SIG-M5 treated with dmso at 0.1 percent for 504 hours (cell line): Measurements from ENCODE around the gene TARP.

ENCODE experiments used
- DNase-seq: peaks from one replicate; lab custom pipeline; 2025; ENCODE audit not compliant: unreplicated experiment; lab: John Stamatoyannopoulos, UW

TARP gene

DNA sequence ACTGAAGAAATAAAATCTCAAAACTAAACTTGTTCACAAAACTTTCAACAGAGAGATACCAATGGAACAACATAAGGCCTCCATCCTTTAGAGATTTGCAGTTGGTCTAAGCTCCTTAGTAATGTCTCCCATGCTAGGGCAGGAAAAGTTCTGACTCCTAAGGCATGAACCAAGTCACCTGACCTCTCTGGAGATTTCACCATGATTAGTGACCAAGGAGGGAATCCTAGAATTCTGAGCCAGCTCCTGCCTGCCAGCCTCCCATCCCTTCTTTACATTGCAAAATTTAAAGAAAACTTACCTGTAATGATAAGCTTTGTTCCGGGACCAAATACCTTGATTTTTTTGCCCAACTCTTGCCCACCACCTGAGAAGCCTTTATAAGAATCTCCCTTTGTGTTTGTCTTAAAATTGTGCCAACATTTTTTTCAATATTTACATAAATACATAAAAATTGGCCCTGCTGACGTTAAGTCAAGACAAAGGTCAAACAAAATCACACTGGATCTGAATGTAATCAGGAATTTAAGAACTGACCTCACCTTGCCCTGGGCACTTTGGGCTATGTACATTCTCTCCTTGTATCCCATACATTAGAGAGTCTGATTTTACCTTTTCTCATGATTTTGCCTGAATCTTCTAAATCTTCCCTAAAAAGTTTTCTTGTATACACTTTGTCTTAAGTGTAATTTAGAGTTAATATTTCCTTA lies at the start of gene TARP:
TARP (minus strand) TSS at position 351 of the 710 bp plus-strand sequence.
- DNase-seq = peak; percentile 17

DNA sequence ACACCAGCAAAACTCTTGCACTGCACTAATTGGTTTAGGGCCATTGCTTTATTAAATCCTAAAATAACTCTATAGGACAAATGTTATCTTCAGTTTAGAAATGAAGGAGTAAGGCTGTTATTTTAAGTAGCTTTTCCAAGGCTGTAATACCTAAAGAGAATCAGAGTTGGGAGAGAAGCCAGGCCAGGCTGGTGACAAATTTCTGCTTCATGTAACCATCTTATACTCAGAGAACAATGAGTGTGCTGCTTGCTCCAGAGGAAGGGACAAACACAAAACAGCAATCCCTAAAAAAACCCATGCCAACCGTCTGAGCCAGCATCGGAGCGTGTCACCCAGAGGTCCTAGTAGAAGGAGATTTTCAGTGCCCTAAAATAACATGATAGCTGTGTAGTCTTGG lies 49.7 kb upstream of the TARP start:
- no peak for DNase-seq

DNA sequence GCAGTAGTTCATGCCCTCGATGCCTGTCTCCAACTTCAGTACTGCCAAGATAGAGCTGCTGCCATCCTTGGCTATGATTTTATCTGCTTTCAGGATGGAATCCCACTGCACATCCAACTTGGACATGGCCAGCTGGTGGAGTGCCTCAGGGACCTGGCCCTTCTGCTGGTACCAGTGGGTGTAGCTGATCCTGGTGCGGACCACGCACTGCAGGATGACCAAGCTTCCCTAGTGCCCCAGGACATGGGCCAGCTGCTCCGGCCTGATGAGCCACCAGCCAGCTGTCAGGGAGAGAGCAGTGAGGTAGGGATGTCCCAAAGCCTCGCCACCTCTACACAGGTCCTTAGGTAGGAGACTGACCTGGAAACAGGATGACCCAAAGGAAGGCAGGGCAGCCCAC lies 49.0 kb upstream of the TARP start:
- DNase-seq = no peak

DNA sequence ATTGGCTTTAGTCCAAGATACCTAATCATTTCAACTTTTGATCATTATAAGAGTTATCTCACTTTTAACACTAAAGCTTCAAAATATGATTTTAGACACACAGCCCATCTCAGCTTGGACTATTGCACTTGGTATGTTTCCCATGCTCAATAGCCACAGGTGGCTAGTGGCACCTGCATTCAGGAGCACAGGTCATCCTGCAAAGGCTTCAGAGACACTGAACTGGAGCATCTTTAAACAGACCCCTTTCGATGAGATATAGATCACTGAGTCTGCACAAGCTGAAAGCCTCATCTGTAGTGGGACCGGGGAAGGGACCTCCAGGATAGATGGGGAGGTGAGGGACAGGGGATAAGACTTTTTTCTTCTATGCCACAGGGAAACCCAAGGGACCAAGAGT lies 48.5 kb upstream of the TARP start:
- DNase-seq = no peak

DNA sequence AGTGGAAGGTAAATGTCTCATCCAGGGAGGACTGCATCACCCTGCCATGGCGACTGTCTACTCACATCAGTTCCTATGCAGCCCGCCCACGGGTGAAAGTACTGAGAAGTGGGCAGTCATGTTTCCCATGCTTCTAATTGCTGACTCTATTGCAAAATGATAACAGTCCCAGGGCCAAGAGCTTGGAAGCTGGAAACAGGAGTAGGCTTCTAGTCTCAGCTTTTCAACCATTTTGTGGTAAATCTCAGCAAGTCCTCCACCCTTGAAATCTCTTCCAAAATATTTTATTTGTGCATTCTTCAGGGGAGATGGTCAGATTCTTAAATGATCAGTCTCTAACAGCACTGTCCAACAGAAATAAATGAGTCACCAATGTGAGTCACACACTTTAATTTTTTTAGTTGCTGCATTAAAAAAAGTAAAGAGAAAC lies 48.1 kb upstream of the TARP start:
- DNase-seq = no peak

DNA sequence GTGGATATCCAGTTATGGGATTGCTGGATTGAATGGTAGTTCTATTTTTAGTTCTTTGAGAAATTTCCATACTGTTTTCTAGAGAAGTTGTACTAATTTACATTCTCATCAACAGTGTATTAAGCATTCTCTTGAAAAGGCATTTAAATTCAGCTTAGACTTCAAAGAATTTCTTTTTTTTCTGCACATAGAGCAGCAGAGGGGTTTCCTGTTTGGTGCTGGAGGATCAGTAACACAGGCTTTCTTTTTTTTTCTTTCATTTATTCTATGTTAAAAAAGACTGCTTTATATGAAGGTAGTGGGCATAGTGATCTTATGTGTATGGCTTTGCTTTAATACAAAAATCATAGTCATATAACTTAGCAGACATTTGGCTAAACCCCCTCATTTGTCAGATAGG lies 47.6 kb upstream of the TARP start:
- no peak for DNase-seq

DNA sequence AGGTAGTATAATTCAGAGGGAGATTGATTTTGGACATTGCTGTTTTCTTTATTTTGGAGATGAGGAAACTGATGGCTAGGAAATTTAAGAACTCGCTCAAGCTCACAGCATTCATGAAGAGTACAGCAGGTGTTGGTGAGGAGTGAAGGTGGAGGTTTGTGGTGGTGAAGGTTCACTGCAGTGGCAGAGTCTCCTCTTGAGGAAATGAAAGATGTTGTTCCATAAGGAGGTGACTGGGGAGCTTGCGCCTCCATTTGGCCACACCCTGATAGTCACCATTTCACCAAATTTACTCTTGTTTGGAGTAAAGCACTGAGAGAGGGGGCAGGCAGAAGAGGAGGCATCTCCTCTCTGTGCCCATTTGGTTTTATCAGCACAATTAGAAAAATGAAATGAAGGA lies 46.4 kb upstream of the TARP start:
- no peak for DNase-seq

DNA sequence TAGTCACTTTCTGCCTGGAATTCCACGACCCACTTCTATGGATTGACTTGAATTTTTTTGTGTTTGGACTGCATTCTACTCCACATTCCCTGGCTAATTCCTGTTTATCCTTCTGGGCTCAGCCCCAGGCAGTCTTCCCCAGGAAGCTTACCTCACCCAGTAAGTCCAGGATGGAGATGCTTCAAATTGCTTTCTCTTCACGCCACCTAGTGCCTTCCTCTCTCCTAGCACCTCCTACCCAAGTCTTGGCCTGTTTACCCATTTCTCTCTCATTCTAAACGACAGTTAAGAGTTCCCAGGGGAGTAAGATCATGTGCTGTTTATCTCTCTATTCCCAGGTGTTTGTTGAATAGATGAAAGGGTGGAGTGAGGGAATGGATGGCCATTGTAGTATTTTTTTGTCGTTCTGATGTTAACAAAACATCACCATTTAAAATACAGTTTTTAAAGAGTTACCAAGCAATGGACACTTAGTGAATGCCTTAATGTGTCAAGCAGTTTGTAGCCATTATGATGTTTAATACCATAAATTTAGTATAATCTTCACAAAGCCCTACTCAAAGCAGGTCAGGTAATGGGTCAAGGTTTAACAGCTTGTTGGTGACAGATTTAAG lies 45.5 kb upstream of the TARP start:
- DNase-seq = peak; percentile 87

DNA sequence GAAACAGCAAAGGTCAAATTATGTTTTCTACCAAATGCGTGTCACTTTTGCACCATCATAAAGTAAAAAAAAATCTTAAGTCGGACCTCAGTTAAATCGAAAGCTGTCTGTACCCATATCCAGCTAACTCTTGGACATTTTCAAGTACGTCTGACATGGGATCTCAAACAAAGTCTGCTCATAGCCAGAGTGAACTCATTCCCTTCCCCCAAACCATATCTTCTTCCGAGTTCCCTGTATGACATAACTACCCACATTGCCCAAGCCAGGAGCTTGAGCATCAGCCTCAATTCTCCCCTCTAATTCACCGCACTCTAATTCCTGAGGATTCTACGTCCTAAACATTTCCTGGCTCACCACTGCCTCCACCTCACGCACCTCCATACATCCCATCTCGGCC lies 44.8 kb upstream of the TARP start:
- peak; percentile 71 for DNase-seq

DNA sequence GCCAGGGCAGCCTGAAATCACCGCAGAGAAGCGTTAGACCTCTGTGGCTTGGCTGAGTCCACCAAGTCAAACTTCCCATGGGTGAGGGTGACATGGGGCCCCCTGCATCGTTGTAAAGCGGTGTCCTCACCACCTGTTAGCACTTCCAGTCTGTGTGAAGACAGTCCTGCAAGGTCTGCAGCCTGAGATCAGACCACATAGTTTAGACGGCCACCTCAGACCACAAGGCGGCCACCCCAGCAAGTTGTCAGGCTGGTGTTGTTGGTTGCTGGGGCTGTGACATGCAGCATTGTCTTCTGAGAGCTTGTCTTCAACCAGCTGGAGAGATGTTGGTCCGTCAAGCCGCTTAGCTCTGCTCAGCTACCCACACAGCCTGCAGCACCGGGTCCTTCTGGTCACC lies 44.1 kb upstream of the TARP start:
- peak; percentile 21 for DNase-seq

DNA sequence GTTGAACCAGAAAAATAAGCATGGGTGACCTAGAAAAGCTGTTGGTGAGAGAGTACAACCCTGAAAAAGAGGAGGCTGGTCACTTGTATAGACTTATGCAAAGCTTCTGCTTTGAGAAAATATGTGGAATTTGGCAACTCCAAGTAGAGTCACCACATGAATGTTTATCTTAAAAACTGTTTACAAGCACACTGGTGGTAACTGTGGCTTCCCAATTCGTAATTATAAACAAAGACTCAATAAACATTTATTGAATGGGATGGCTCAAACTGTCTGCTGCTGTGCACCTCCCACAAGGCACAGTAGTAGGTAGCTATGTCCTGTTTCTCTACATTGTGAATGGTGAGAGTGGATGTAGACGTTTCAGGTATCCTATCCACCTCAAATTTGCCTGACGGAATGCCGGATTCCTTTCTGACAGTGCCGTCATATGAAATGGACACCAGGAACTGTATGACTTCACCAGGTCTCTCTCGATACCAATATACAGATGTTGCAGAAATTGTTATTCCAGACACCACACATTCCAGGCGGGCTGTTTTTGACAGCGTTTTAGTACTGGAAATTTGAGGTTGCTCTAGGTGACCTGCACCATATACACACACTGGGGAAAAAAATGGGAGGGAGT lies 43.4 kb upstream of the TARP start:
- DNase-seq = no peak

DNA sequence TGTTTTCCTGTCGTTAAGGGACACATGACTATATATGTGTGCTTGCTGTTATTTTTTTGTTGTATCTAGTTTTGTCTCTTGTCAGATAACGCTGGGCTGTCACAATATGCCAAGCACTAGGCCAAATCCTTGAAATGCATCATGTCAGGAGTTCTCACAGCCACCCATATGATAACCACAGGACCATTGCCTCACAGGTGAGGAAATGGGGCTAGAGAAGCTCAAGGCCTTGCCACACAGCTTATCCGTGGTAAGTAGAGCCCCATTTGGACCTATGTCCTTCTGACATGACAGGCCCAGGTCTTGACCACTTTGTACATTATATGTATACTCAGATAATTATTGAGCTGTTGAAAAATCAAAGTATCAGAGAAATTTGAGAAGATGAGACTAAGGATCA lies 42.0 kb upstream of the TARP start:
- no peak for DNase-seq

DNA sequence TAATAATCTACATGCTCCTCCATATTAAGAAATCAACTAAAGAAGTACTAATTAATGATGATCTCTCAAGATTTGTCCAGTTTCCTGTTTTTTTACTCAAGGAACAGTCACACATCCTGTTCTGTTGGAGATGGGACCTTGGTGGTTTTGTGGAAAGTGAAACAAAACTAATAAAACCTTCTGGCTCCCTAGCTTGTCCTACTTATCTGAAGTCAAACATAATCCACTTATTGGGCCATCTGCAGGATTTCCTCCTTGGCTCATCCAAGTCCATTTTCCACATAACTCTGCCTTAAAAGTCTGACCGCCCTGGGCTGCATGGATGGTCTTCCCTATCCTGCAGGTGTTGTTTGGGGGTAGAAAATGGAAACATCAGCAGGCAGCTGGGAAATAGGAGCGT lies 39.4 kb upstream of the TARP start:
- DNase-seq = peak; percentile 78

DNA sequence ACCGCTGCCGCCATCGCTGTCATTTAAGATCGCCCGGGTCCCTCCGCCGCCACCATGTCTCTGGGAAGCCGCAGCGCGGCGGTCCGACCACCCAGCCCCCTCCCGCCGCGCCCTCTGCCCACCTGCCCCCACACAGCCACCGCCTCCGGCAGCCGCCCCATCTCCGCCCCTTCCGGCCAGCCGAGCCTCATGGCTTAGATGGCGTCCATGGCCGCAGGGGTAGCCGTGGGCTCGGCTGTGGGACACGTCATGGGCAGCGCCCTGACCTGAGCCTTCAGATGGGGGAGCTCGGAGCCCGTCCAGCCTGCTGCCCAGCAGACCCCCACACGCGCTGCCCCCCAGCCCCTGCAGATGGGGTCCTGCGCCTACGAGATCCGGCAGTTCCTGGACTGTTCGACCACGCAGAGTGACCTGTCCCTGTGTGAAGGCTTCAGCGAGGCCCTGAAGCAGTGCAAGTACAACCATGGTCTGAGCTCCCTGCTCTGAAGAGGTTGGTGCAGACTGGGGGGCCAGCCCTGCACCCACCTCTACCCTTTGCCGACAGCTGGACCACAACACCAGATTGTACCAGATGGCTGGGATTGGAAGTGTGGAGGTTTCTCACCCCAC lies 38.0 kb upstream of the TARP start:
- DNase-seq = peak; percentile 36

DNA sequence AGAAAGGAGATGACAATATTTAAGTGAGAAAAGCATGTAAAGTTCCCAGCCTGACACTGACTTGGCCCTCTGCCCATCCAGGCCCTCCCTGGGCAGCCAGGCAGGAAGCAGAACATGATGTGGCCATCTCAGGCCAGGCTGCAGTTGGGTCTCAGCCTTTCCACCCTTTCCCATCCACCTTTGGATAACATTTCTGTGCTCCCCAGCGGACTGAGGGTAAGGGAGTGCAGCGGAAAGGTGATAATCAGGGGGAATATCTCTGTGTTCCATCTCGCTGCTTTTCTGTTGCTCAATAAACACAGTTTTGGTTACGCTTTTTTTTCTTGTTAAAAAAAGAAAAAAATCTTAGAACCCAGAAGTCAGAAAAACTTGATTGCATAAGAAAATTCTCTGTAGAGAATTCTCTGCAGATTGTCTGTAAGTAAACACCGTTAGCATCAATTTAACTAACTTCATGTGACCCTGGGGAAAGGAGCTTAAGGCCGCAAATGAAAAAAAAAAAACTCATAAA lies 37.2 kb upstream of the TARP start:
- peak; percentile 53 for DNase-seq

DNA sequence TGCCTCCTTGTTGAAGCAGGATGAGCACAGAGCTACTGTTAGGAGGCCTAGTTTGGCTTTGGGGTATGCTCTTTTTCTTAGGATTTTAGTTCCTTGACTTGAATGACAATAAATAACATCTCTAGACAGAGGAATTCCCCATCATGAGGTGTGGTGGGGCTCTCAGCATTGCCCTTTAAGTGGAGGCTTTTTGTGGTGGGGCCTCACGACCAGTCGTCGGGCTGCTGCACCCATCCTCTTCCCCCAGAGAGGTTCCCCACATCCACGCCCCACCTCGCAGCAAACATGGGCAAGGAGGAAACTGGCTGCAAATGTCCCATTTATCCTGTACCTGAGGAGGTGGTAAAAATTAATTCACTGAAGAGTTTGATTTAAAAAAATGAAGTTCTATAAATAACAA lies 36.1 kb upstream of the TARP start:
- DNase-seq = no peak

DNA sequence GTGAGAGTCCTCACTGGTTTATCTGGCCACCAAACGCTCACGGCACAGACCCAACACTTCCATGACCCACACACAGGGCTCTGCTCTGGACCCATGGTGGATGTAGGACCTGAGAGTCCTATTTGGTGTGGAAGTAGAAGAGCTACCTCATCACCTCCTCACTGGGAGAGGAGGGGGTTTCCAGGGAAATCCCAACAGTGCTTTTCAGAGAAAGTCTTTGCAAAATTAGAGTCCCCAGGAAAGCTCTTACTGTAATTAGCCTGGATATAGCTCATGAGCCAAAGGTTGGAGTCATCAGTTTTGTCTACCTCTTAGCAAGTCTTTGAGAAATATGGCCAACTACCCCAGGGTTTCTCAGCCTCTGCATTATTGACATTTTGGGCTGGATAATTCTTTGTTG lies 34.7 kb upstream of the TARP start:
- no peak for DNase-seq

DNA sequence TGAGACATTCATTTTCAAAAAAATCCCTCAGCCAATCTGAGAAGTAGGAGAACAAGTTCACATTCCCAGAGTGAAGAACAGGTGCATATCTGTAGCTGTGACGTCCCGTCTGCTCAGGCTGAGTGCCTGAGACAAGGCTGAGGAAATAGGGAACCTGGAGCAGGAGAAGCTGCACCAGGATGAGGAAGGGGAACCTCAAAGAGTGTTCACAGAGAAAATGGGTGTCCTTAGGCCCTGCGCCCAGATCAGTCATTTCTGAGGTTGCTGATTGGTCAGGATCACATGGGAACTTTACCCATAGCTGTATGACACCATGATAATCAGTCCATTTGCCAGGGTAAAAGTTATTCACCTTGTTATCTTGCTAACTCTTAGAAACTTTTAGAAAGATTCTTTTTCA lies 34.2 kb upstream of the TARP start:
- DNase-seq = no peak

DNA sequence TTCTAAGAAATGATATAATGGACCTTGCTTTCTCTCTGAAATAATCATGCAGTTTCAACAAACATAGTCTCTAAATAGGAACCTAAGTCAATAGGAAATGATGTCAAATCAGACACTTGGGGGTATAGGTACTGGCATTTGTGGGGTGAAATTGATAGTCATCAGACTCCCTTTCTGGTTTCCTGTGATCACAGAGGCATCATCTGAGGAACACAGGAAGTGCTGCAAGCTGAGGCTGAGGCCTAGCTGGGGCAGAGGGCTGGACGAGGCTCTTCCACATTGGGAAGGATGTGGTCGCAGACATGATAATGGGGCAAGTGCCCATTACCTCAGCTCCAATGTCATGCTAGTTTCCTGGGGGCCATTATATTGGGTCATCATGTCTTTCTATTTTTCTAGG lies 33.5 kb upstream of the TARP start:
- DNase-seq = peak; percentile 45

DNA sequence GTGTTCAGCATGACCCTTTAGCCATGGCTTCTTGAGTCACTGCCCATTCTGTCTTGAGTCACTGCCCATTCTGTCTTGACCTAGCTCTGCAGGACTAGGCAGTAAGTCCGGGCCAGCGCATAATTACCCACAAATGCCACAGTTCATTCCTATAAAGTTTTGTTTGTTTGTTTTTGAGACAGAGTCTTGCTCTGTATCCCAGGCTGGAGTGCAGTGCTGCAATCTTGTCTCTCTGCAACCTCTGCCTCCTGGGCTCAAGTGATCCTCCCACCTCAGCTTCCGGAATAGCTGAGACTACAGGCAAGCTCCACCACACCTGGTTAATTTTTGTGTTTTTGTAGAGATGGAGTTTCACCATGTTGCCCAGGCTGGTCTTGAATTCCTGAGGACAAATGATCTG lies 32.7 kb upstream of the TARP start:
- DNase-seq = no peak

DNA sequence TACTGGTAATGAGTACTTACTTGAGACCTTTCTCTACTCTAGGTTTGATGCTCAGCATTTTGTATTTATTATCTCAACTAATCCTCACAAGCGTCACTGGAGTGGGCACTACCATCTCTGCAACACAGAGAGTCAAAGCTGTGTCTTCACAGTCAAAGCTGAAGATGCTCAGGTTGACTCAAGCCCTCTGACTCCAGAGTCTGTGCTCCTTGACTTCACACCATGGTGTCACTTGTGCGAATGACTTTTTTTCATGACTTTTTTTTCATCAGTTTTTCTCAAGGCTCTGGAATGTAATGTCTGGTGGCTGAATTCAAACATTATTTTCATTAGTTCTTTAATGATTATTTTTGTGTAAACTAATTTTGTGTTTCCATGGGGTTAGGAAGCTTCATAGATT lies 30.4 kb upstream of the TARP start:
- no peak for DNase-seq

DNA sequence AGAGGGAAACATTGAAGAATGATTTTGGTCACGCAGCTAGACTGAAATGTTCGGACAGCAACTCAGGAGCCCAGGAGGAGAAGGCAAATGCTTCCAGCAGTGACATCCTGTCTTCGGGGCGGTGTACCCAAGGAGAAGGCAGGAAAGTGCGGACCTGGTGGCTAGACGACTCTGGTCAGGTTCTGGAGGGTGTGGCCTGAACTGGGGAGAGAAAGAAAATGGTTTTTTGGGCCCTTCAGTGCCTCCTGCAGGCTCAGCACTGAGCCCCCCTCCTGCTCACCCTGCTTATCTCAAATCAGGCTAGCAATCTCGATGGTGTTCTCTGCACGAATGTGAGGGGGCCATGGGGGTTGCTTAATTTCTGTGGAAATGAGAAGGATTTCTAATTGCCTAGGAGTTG lies 26.7 kb upstream of the TARP start:
- peak; percentile 57 for DNase-seq
